Left kidney (tissue), 2 donors: ENCODE results near the gene INPP5D. TPM values are rescaled to one million over a fixed set of nuclear protein-coding genes. Genes with fewer than 3 reads are reported as not detected.
"Not testable (repeated sequence)": the region's sequence is repeated elsewhere in the genome, so short reads cannot be mapped to it uniquely, and the experiment has no call there.

Experiments used
- DNase-seq: peaks from one replicate; pipeline ENCODE4 v3.0.0-alpha.2; 2013
- polyA plus RNA-seq: library from polyadenylated mRNA; unstranded; fragments of 120-200 nt; gene quantifications from one replicate; pipeline ENCODE4 v1.2.1, GENCODE V29; 2013; ENCODE audit not compliant: insufficient read length

The INPP5D gene
- polyA plus RNA-seq, 1 donor: 6.6 TPM

DNA sequence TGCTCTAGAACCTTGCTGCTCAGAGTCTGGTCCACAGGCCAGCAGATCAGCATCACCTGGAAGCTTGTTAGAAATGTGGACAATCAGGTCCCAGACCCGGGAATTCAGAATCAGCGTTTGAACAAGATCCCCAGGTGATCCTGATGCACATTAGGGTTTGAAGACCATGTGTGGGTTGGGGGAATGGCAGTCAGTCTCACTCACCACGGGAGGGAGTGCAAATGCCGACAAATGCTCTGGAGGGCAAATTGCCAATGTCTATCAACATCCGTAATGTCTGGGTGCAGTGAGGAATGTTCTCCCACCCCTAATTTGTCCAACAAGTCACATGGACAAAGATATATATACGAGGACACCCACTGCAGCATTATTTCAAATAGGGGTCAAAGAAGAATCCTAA lies 34.5 kb downstream of the INPP5D start:
- no peak for DNase-seq

- no peak for DNase-seq
Measured at GRCh38 chr2:233096006-233096405, 35.9 kb downstream of the INPP5D start.

DNA sequence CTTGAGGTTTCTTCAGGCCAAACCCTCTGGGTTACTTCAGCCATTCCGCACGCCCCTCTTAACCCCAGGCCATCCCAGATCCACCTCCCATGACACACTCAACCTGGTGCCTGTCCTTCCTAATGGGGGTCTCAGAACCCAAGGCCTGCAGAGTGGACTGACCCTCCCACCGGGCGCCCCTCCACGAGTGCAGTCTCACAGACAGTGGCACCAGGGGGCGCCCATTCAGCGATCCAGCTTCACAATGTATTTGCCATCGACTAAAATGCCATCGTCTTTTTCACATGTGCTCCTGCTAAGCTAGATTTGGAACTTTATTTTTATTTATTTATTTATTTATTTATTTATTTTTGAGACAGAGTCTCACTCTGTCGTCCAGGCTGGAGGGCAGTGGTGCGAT lies 38.5 kb downstream of the INPP5D start:
- DNase-seq: no peak

- DNase-seq: not testable (repeated sequence)
Measured at GRCh38 chr2:233099820-233100191, 39.7 kb downstream of the INPP5D start.

GRCh38 chr2:233100192-233100998 lies 40.3 kb downstream of the INPP5D start:
- no peak for DNase-seq

DNA sequence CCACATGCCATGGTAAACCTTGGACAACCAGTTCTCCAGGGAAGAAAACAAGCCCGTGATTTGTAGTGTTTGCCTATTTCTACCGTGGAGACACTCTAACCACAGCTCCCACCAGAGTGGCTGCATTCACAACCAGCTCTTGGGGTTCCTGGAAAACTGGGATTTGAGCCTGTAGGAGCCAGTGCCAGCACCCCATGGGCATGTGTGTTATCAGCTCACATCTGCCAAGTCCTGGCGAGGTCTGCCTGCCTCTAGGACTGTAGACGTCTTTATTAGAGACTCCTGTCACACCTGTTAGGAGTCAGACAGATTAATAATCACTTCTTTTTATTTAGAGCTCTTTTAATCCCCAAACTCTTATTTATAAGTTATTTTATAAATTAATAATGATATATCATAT lies 41.0 kb downstream of the INPP5D start:
- DNase-seq: no peak

- no peak for DNase-seq
Measured at GRCh38 chr2:233101816-233102215, 41.7 kb downstream of the INPP5D start.

DNA sequence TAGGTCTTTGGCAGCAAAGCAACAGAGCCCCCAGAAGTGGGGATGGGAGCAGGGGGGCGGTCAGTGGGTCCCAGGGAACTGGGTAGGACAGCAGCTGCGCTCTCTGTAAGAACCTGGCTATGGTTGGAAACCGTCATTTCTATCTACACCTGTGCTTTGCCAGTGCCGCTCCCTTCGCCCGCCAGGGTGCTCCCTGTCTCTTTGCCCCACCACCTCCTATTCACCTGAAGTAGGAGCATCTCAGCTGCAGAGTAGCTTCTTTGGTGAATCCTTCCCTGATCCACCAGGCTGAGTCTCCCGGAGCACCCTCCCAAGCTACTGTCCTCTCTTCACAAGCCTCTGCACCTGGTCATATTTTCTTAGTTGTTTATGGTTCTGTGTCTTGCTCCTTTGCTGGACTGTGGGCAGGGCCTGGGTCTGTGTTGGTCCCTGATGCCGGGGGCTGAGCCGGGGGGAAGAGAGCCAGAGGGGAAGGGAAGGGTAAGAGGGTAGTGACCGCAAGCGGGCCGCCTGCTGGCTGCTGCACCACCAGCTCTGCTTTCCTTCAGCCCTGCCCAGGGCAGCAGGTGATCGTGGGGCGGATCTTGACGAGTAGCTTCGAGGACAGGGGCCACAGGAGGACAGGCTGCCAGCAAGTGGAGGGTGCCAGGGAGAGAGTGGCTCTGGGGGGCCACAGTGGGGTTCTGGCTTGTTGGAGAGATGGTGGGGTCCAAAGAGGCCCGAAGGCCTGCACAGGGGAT lies 45.2 kb downstream of the INPP5D start:
- no peak for DNase-seq

DNA sequence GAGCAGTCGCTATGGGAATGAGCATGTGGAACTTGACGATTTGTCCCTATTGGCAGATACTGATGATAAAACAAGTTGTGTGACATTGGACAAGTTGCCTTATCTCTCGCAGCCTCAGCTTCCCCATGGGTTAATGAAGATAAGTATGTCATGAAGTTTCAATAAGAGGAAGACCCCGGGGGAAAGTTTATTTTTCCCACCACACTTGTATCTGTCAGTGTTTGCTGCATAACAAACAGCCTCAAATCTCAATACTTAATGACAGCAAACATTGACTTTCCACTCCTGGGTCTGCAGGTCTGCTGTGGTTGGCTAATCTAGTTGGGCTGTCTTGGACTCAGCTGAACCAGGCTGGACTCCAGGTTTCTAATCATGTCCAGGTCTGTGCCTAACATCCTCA lies 45.8 kb downstream of the INPP5D start:
- no peak for DNase-seq

DNA sequence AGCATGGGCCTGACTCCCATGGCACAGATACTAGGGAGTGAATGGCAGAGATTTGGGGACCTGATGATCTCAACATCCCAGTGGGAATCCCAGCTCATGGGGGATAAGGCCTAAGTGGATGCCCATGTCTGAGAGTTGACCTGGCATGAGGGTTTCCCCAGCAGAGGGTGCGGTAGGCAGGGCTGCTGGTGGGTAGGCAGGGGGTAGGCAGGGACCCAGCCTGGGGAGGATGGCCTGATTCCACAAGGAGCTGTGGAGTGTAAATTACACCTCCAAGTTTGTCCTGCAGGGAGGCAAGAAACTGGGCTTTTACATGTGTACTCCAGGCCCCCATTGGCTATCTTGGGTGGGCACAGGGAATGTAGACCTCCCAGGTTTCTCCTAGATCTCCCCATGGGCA lies 46.9 kb downstream of the INPP5D start:
- DNase-seq: no peak

DNA sequence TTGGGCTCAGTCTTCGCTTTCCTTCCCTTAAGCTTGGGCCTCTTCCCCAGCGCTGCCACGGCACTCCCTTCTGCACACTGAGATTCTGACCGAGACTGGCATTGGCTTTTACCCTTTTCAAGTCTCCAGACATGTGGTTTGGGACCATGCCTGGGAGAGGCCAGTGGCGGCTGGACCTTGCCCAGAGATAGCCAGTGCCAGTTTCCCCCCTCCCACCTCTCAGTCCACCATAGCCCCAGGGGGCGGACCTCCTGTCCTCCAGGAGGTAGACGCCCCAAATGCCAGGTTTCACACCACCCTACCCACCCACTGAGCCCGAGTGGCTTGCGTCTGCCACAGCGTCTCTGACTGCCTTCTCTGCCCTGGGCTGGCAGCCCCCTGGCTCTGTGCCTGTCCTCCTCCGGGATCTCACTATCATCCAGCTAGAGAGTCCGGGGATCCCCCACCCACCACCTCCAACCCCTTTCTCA lies 47.7 kb downstream of the INPP5D start:
- no peak for DNase-seq

- DNase-seq: no peak
Measured at GRCh38 chr2:233108611-233109490, 48.7 kb downstream of the INPP5D start.

DNA sequence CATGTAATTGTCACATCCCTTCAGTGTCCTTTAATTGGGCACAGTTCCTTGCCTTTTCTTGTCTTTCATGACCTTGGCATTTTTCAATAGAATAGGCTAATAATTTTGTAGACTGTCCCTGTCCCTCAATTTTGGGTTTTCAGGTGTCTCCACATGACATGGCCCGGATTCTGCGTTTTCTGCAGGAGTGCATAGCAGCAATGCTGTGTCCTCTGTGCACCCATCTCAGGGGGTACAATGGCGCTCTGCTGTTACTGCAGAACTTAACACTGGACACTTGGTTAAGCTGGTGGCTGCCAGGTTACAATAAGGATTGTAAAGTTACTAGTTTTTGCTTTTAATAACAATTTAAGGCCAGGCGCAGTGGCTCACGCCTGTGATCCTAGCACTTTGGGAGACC lies 51.3 kb downstream of the INPP5D start:
- no peak for DNase-seq

DNA sequence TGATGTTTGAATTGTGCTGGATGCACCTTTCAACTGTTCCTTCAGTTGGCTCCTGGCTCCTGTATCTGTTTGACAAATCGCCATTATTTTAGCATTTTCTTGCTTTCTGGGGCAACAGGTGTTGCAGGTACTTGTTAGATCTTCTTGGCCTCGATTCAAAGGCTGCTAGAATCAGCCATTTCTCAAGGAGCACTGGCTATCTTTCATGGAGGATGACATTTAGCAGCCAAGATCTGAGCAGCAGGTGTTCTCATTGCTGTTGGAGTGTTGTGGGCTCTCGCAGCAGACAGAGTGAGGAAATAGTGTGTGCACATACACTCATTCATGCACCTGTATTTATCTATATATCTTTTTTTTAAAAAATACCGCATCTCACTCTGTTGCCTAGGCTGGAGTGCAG lies 52.2 kb downstream of the INPP5D start:
- DNase-seq: no peak

DNA sequence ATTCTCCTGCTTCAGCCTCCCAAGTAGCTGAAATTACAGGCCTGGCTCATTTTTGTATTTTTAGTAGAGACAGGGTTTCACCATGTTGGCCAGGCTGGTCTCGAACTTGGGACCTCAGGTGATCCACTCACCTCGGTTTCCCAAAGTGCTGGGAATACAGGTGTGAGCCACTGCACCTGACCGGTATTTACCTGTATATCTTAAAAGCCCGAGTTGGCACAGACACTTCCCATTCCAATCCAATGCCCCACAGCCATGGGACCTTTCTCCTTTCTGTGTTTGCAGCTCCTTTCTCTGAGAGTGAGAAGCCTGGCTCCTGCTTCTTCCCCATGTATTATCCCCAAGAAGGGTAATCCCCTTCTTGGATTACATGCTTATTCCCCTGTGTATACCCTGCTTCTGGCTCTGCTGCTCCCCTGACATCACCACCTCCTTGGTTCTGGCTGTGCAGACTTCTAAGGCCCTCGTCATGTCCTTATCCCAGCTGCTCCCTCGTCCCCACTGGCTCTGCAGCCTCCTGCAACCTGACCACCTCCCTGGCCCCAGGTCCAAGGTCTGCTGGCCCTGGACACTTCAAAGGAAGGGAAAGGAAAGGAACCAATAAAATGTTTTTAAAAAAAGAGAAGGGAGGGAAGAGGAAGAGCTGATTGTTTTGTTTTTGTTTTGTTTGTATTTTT lies 52.8 kb downstream of the INPP5D start:
- DNase-seq: no peak

GRCh38 chr2:233114421-233114861 lies 54.3 kb downstream of the INPP5D start:
- no peak for DNase-seq

DNA sequence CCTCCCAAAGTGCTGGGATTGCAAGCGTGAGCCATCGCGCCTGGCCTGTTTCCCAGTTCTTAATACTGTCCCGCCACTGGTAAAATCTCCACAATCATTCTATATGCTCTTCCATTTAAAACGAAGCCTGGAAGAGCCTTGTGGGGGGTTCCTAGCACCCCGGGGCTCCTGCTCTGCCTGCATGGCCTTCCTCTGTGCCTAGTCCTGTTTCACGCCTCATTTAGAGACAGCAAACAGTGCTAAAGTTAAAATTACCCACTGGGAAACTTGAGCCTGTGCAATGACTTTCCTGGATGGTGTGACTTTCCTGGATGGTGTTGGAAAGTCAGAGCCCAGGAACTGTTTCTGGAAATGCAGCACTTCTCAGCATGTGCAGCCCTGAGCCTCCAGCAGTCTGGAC lies 55.0 kb downstream of the INPP5D start:
- no peak for DNase-seq

DNA sequence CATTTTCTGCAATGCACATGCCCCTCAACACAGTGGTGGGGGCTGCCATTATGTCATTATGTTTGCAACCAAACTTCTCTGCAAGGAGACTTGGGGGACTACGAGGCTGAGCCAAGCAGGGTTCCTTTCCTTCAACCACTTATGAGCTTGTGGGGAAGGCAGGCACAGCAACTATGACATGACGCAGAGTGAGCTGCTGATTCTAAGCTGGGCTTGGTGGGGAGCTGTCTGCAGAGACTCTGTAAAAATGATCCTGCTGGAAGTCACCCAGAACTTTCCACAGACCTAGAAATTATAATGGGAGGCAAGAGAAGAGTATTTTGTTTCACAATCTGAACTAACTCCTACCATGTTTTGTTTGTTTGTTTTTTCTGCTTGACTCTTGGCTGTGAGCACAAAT lies 55.6 kb downstream of the INPP5D start:
- DNase-seq: no peak

DNA sequence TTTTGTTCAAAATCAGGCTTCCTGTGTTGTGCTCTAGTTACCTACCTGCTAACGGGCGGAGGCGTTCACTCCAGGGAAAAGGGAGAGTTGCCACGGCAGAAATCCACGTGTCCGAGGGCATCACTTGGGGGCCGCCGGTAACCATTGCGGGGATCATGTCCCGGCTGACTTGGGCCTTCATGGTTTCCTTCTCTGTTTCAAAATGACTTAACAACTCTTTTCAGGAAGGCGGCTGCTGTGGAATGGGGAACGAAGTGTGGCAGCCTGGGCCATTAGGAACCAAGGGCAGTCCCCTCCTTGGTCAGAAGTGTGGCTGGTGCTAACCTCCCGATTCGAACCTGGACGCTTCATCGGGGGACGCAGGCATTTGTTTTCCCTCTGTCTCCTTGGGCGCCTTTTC lies 56.8 kb downstream of the INPP5D start:
- DNase-seq: no peak

GRCh38 chr2:233117351-233117750 lies 57.2 kb downstream of the INPP5D start:
- no peak for DNase-seq

GRCh38 chr2:233117811-233118647 lies 57.9 kb downstream of the INPP5D start:
- DNase-seq: no peak
